ENCODE data around the gene OGDHL.

- TF ChIP-seq POLR2A (IDR thresholded peaks at IDR 0.05) = no peak
- TF ChIP-seq CTCF (IDR thresholded peaks at IDR 0.05 in 4 of 5, conservative IDR thresholded peaks at IDR 0.05 in 1 of 5) = no peak
Measured at GRCh38 chr10:49742683-49743463, 19.2 kb downstream of the OGDHL start.
